ENCODE measurements around the gene PRPF8. TPM values are rescaled to one million over a fixed set of nuclear protein-coding genes. Genes with fewer than 3 reads are reported as not detected.

The PRPF8 gene
- total RNA-seq, 1 experiment from 2014 or later = 108 TPM

- no peak for DNase-seq (ENCODE audit: low read depth)
Observed at GRCh38 chr17:1627182-1627981, 57.3 kb downstream of the PRPF8 start.

- no peak for DNase-seq (ENCODE audit: low read depth)
Observed at GRCh38 chr17:1626333-1626732, 58.3 kb downstream of the PRPF8 start.

- no peak for DNase-seq (ENCODE audit: low read depth)
Observed at GRCh38 chr17:1625581-1625980, 59.1 kb downstream of the PRPF8 start.

- no peak for DNase-seq (ENCODE audit: low read depth)
Observed at GRCh38 chr17:1625053-1625452, 59.6 kb downstream of the PRPF8 start.

GRCh38 chr17:1624650-1625049 lies 60.0 kb downstream of the PRPF8 start:
- no peak for DNase-seq (ENCODE audit: low read depth)

- no peak for DNase-seq (ENCODE audit: low read depth)
Observed at GRCh38 chr17:1623057-1623630, 61.5 kb downstream of the PRPF8 start.

GRCh38 chr17:1621273-1621954 lies 63.3 kb downstream of the PRPF8 start:
- DNase-seq (ENCODE audit: low read depth) = no peak

GRCh38 chr17:1620486-1620885 lies 64.2 kb downstream of the PRPF8 start:
- DNase-seq (ENCODE audit: low read depth) = no peak

GRCh38 chr17:1617620-1618174 lies 67.0 kb downstream of the PRPF8 start:
- no peak for DNase-seq (ENCODE audit: low read depth)

GRCh38 chr17:1616101-1616500 lies 68.6 kb downstream of the PRPF8 start:
- no peak for DNase-seq (ENCODE audit: low read depth)

GRCh38 chr17:1612400-1612799 lies 72.3 kb downstream of the PRPF8 start:
- DNase-seq (ENCODE audit: low read depth) = no peak

GRCh38 chr17:1611715-1612114 lies 73.0 kb downstream of the PRPF8 start:
- no peak for DNase-seq (ENCODE audit: low read depth)

GRCh38 chr17:1608676-1609075 lies 76.0 kb downstream of the PRPF8 start:
- no peak for DNase-seq (ENCODE audit: low read depth)

GRCh38 chr17:1607971-1608320 lies 76.7 kb downstream of the PRPF8 start:
- DNase-seq (ENCODE audit: low read depth) = no peak

- DNase-seq (ENCODE audit: low read depth) = no peak
Observed at GRCh38 chr17:1606352-1606985, 78.2 kb downstream of the PRPF8 start.

GRCh38 chr17:1605681-1606351 lies 78.9 kb downstream of the PRPF8 start:
- no peak for DNase-seq (ENCODE audit: low read depth)

- DNase-seq (ENCODE audit: low read depth) = no peak
Observed at GRCh38 chr17:1604831-1605528, 79.7 kb downstream of the PRPF8 start.

- DNase-seq (ENCODE audit: low read depth) = no peak
Observed at GRCh38 chr17:1601571-1601970, 83.1 kb downstream of the PRPF8 start.

Measured in LHCN-M2 (cell line).